Stimulated activated CD8-positive, alpha-beta memory T cell treated with anti-CD3 and anti-CD28 coated beads, Interleukin-15, amount 100 ng/mL, for 48 hours (primary cell): ENCODE results near the gene RCE1.

Experiments
- DNase-seq, 2 donors: peaks; one replicate each; pipeline ENCODE4 v3.0.0-alpha.2; 2020; ENCODE audit warnings: low read depth in 2 of 2

The RCE1 gene

GRCh38 chr11:66886671-66887221, 43.5 kb downstream of the RCE1 start:
- no peak for DNase-seq

GRCh38 chr11:66887526-66887925, 44.3 kb downstream of the RCE1 start:
- DNase-seq = no peak

DNA sequence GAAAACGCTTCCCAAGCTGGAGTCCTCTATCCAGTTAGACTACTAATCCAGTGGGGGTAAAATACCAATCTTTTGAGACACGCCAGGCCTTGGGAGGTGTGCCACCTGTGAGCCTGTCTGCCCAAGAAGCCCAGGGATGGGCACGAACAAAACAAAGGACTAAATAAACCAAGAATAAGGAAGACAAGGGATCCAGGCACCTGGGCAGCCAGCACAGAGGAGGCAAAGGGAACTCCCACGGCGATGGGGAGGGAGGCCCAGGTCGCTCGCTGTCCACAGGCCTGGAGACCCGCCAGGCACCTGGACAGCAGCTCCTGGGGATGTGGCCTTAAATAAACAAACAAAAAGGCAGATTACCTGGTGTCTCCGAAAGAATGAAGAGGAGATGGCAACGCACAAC, 45.0 kb downstream of the RCE1 start:
- DNase-seq = no peak

DNA sequence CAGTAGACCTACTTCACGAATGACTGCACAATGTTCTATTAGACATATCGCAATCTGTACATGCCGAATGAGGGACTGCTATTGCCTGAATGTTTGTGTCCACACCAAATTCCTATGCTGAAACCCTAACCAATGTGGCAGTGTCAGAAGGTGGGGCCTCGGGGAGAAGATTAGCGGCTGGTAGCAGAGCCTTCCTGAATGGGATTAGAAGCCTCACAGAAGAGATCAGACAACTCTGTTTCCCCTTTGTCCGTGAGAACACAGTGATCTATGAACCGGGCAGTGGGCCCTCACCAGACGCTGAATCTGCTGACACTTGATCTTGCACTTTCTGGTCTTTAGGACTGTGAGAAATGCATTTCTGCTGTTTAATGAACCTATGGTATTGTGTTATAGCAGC, 46.7 kb downstream of the RCE1 start:
- no peak for DNase-seq

DNA sequence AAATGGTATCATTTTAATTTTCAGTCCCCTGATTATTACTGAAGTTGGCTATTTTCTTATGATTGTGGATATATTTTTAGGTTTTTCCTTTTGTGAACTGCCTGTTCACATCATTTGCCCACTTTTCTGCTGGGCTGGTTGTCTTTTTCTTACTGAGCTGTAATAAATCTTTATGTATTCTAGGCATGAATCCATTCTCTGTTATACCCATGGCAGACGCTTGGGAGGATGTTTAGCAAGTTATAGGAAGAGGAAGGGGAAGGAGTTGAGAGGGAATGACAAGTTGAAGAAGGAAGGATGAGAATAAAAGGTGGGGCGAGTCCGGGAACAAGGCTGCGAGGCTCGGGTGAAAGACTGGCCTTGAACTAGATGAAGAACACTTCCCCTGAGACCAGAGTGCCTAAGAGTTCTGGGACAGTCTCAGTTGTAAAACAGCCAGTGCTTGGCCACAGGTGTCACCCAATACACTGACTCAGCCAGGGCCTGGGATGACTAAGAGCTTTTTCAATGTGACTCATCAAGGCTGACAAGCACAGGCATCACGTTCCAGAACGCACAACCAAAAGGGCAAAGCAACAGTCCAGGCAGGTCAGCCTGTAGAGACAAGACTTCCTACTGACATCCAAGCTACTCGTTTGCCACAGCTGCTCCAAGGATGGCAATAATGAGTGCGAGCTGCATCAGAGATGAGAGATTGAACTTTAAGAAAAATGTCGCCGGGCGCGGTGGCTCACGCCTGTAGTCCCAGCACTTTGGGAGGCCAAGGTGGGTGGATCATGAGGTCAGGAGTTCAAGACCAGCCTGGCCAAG, 48.8 kb downstream of the RCE1 start:
- peak; percentile 64 to 67 for DNase-seq

DNA sequence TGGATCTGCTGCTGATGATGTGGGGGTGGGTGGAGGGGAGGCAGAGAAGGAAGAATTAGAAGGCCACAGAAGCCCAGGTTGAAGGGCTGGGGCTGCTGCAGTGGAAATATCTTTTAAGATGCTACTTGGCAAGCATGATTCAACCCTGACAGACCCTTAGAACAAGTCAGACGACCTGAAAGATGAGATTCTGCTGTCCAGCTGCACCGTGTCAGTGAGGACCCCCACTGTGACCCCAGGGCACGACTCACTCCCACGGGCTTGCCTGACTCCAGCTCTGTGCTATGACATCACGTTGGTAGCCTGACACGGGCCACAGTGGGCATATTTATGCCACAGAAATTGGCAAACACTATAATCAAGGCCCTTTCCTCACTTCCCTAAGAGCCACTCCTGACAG, 49.7 kb downstream of the RCE1 start:
- DNase-seq = no peak

- DNase-seq = no peak
Observed at GRCh38 chr11:66894141-66894540, 50.9 kb downstream of the RCE1 start.
